Parathyroid adenoma (tissue), 2 donors: ENCODE measurements around the gene CORO6.

ENCODE experiments used
- H2AFZ ChIP-seq: fragments of 300-600 bp; sonication (generic); one replicate; pipeline ENCODE4 v1.7.0; 2017; ENCODE audit warnings: antibody characterized with exemption, mild to moderate bottlenecking
- H3K27ac ChIP-seq: fragments of 300-600 bp; sonication (generic); one replicate; pipeline ENCODE4 v1.7.0; 2017
- H3K27me3 ChIP-seq: fragments of 300-600 bp; sonication (generic); one replicate; pipeline ENCODE4 v1.7.0; 2017; ENCODE audit warnings: low read length; ENCODE audit not compliant: control insufficient read depth, insufficient read depth
- H3K36me3 ChIP-seq: fragments of 300-600 bp; sonication (generic); one replicate; pipeline ENCODE4 v1.7.0; 2017; ENCODE audit warnings: low read length; ENCODE audit not compliant: control insufficient read depth, insufficient read depth
- H3K4me1 ChIP-seq: fragments of 300-600 bp; sonication (generic); one replicate; pipeline ENCODE4 v1.7.0; 2017; ENCODE audit warnings: control low read depth
- H3K4me2 ChIP-seq: fragments of 300-600 bp; sonication (generic); one replicate; pipeline ENCODE4 v1.7.0; 2017; ENCODE audit warnings: low read length
- H3K4me3 ChIP-seq: fragments of 300-600 bp; sonication (generic); one replicate; pipeline ENCODE4 v1.7.0; 2017; ENCODE audit warnings: low read depth, low read length
- H3K79me2 ChIP-seq: fragments of 300-600 bp; sonication (generic); one replicate; pipeline ENCODE4 v1.7.0; 2017; ENCODE audit warnings: control low read depth
- H3K9ac ChIP-seq: fragments of 300-600 bp; sonication (generic); one replicate; pipeline ENCODE4 v1.7.0; 2017; ENCODE audit warnings: mild to moderate bottlenecking
- H3K9me3 ChIP-seq: fragments of 300-600 bp; sonication (generic); one replicate; pipeline ENCODE4 v1.7.0; 2017; ENCODE audit warnings: low read length; ENCODE audit not compliant: control insufficient read depth
- TF ChIP-seq, protein P1 (sequence below): fragments of 300-600 bp; sonication (generic); IDR thresholded peaks from one replicate; pipeline ENCODE4 v1.7.0; 2017; ENCODE audit warnings: antibody characterized with exemption, mild to moderate bottlenecking
- donor health status: primary hyperparathyroidism.

CORO6 gene

DNA sequence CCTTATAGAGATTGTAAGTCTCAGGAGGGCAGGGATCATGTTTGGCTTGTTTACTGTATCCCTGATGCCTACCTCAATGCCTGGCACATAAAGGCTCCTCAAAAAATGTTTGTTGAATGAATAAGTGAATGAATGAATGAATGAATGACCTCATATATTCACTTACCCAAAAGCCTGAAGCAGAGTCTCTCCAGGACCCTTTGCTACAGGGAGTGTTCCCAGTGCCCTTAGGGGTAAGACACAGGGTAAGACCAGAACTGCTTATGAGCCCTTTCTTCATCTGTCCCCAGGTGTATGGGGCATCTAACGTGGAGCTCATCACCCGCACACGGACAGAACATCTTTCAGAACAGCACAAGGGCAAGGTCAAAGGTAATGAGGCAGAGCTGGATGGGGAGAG is 12.3 kb downstream of the CORO6 start:
- Histone ChIP-seq H3K27ac (no peak overlapping the region), H3K9ac (no peak overlapping the region), H3K27me3 (no peaks in the 10 kb centered on the region), H3K4me1 (peaks cover 5% of the 10 kb centered on the region), H3K36me3 (no peaks in the 10 kb centered on the region), H3K79me2 (no peaks in the 10 kb centered on the region), H3K4me2 (no peak overlapping the region), H3K9me3 (no peaks in the 10 kb centered on the region), H2AFZ (no peak overlapping the region), H3K4me3 (no peak overlapping the region)
- TF ChIP-seq, protein P1, sequence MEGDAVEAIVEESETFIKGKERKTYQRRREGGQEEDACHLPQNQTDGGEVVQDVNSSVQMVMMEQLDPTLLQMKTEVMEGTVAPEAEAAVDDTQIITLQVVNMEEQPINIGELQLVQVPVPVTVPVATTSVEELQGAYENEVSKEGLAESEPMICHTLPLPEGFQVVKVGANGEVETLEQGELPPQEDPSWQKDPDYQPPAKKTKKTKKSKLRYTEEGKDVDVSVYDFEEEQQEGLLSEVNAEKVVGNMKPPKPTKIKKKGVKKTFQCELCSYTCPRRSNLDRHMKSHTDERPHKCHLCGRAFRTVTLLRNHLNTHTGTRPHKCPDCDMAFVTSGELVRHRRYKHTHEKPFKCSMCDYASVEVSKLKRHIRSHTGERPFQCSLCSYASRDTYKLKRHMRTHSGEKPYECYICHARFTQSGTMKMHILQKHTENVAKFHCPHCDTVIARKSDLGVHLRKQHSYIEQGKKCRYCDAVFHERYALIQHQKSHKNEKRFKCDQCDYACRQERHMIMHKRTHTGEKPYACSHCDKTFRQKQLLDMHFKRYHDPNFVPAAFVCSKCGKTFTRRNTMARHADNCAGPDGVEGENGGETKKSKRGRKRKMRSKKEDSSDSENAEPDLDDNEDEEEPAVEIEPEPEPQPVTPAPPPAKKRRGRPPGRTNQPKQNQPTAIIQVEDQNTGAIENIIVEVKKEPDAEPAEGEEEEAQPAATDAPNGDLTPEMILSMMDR: no peak

DNA sequence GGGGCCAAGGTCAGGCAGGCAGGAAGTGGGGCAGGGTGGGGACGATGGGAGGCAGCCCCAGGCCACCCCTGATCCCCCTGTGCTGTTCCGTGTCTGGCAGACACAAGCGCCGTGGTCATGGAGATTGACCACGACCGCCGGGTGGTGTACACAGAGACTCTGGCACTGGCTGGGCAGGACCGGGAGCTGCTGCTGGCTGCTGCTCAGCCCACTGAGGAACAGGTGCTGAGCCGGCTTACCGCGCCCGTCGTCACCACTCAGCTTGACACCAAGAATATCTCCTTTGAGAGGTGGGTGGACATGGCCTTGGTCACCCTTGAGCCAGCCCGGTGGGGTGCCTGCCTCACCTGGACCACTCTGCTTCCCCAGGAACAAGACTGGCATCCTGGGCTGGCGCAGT is 13.7 kb downstream of the CORO6 start:
- Histone ChIP-seq H3K4me2 (no peak overlapping the region), H3K36me3 (no peaks in the 10 kb centered on the region), H3K27ac (no peak overlapping the region), H3K27me3 (no peaks in the 10 kb centered on the region), H2AFZ (no peak overlapping the region), H3K4me1 (peaks cover 3% of the 10 kb centered on the region), H3K4me3 (no peak overlapping the region), H3K9ac (no peak overlapping the region), H3K9me3 (no peaks in the 10 kb centered on the region), H3K79me2 (no peaks in the 10 kb centered on the region)
- TF ChIP-seq, protein P1: no peak

DNA sequence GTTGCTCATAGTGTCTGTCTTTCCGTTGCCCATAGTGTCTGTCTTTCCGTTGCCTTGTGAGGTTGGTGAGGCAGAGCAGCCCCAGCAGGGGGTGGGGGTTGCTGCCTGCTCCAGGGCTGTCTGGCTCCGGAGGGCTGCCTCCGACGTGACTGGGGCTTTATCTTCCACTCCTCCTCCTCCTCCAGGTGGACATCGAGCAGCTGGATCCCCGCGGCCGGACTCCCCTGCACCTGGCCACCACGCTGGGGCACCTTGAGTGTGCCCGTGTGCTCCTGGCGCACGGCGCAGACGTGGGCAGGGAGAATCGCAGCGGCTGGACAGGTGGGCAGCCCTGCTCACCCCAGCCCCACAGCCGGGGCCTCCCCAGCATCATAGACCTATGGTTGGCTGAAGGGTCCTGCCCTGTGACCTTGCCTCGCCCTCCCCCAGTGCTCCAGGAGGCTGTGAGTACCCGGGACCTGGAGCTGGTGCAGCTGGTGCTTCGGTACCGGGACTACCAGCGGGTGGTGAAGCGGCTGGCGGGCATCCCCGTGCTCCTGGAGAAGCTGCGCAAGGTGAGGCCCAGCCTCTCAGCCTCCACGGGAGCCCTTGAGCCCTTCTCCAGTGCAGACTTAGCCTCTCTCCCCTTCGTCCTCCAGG is 15.0 kb downstream of the CORO6 start:
- Histone ChIP-seq H2AFZ (no peak overlapping the region), H3K27me3 (no peaks in the 10 kb centered on the region), H3K36me3 (no peaks in the 10 kb centered on the region), H3K27ac (no peak overlapping the region), H3K9me3 (no peaks in the 10 kb centered on the region), H3K4me1 (no peaks in the 10 kb centered on the region), H3K4me3 (no peak overlapping the region), H3K79me2 (no peaks in the 10 kb centered on the region), H3K9ac (no peak overlapping the region), H3K4me2 (no peak overlapping the region)
- TF ChIP-seq, protein P1: no peak

DNA sequence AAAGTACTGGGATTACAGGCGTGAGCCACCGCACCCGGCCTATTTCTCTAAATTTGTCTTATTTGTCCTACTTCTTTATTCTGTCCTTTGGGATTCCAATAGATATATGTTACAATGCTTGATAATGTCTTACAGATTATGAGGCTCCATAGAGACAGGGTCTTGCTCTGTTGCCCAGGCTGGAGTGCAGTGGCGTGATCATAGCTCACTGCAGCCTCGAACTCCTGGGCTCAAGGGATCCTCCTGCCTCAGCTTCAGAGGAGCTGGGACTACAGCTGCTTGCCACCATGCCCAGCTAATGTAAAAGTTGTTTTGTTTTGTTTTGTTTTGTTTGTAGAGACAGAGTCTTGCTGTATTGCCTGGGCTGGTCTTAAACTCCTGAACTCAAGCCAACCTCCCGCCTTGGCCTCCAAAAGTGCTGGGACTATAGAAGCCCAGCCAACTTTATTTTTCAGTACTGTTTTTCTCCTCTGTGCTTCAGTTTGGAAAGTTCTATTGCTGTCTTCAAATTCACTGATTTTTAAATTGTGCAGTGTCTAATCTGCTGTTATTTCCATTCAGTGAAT is 19.5 kb downstream of the CORO6 start:
- Histone ChIP-seq H3K27me3 (no peaks in the 10 kb centered on the region), H3K36me3 (no peaks in the 10 kb centered on the region), H3K79me2 (no peaks in the 10 kb centered on the region), H3K4me1 (no peaks in the 10 kb centered on the region), H3K27ac (no peak overlapping the region), H3K9me3 (no peaks in the 10 kb centered on the region), H3K9ac (no peak overlapping the region), H3K4me2 (no peak overlapping the region), H2AFZ (no peak overlapping the region), H3K4me3 (no peak overlapping the region)
- TF ChIP-seq, protein P1: no peak
